Left forelimb (tissue), 1 donor: ENCODE results near the gene SSTR5.

Experiments
- DNase-seq: peaks from one replicate; pipeline ENCODE4 v3.0.0-alpha.2; 2018; ENCODE audit warnings: low spot score

Gene SSTR5

GRCh38 chr16:1106659-1107058, 34.1 kb downstream of the SSTR5 start:
- DNase-seq, result no peak

GRCh38 chr16:1107141-1107540, 34.6 kb downstream of the SSTR5 start:
- no peak for DNase-seq

DNA sequence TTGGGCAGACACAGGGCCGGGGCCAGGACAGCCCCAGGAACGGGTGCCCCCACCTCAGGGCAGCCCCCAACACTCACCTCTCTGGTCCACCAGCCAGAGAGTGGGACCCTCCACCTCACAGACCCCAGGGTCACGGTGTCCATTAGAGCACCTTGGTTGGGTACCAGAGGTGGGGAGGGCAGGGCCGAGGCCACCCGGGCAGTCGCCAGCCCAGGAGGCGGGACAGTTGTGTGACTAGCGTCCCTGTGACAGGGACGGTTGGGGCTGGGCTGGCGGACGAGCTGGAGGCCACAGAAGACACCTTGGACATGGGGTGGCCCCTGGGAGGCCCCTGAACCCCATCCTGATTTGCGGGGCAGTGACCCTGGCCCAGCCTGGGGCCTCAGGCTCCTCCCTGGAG, 35.2 kb downstream of the SSTR5 start:
- DNase-seq, result no peak

DNA sequence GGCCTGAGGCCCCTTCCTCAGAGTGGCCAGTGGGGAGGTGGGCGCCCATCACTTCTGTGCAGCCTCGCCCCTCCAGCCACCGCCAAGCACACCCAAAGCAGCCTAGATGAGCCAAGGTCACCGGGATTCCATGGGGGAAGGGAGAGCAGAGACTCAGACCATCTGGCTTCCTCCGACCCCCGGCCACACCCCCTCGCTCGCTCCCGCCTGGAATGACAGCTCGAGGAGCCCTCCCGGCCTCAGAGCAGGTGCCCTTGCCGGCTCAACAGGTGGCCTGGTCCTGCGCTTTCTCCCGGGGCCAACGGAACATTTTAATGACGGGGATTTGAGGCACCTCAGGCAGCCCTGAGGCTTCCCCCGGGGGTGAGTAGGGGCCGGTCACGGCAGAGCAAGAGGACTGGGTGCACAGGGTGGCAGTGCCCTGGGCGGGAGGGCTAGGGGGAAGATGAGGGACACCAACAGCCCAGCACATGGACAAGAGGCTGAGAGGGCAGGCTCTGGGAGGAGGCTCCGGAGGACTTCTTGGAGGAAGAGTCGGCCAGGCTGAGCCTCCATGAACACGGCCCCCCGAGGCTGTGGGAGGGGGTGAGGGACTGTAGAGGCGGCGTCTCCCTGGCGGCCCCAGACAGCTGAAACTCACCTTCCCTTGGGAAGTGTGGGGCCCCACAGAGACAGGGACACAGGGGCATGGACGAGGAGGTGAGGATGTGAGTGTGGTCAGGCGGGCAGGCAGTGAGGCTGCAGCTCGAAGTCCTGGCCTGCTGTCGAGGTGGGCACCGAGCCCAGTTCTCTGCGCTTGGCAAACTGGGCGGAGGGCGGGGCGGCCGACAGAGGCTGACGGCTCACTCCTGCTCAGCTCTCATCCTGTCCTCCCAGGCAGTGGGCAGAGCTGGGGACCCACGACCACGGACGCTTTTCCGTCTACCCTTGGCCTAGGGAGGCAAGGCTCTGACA, 36.0 kb downstream of the SSTR5 start:
- peak; percentile 77 for DNase-seq

DNA sequence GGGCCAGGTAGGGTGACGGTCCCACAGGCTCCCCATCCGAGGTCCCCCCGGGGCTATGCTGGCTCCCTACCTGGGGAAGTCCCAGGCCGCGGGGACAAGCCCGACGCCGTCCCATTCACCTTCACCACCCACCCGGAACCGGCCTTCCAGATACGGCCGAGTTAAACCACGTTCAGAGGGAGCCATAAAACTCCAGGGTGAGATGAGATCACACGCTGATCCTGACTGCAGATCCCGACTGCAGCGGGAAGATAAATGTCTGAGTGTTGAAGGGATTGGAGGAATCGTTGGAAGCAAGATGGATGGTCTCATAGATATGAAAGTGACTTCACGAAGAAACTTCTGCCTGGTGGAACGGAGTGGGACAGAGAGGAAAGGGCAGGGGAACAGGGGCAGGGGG, 37.1 kb downstream of the SSTR5 start:
- DNase-seq, result no peak

GRCh38 chr16:1112506-1113184, 40.1 kb downstream of the SSTR5 start:
- DNase-seq, result no peak

DNA sequence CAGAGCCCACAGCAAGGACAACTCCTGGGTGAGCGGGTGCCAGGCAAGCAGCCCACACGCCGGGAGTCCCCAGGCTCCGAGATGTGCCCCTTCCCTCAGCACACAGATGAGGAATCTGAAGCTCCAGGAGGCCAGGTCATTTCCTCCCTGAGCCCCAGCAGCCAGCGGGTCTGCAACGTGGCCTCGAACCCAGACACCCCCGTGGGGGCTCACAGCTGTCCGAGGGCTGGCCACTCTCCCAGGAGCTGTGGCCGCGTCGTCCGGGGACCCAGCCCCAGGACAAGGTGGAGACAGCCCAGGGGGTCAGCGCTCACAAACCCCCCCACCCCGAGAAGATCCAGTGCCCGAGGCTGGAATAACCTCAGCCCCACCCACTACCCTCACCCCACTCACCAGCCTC, 40.9 kb downstream of the SSTR5 start:
- DNase-seq, result no peak

DNA sequence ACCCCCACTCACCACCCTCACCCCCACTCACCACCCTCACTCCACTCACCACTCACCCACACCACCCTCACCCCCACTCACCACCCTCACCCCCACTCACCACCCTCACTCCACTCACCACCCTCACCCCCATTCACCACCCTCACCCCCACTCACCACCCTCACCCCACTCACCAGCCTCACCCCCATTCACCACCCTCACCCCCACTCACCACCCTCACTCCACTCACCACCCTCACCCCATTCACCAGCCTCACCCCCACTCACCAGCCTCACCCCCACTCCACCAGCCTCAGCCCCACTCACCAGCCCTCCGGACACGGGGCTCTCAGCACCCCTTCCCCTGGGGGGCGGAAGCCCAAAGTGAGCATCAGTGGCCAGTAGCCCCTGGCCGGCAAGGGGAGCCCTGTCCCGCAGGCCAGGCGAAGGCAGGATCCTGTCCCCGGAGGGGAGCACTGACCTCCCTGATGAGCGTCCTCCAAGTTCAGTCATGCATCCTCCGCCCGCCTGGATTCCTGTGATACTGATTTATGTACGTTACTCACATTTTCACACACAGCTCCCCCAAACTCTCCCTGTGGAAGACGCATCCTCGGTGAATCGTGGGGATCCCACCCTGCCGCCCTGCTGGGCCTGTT, 41.5 kb downstream of the SSTR5 start:
- no peak for DNase-seq

- no peak for DNase-seq
Measured at GRCh38 chr16:1116693-1117077, 44.1 kb downstream of the SSTR5 start.

DNA sequence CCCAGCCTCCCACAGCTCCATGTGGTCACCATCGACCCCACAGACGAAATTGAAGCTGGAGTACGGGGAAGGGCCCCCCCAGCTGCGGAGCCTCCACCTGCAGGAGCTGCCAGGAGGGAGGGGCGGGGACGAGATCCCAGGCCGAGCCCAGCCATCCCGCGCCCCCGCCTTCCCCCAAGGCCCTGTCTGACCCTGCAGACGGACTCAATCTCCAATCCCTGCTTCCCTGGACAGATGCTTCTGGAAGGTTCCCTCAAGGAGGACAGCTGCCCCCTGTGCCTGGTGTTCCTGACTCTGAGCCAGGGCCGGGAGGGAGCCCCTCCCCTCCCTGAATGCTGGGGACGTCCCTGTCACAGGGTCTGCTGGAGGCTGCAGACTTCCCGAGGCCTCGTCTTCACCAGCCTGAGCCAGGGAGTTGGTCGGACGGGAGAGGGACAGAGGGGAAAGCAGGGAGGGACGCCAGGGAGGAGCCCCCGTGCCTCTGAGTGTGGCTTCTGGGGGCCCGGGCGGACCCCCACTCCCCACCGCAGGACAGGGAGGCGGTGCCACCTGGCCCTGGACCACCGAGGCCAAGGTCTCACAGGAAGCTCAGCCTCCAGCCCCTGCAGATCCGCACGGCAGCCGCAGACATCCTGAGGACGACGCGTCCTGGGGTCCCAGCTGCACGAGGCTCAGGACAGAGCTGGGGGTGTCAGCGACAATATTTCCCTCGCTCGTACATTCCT, 44.8 kb downstream of the SSTR5 start:
- DNase-seq, result no peak

DNA sequence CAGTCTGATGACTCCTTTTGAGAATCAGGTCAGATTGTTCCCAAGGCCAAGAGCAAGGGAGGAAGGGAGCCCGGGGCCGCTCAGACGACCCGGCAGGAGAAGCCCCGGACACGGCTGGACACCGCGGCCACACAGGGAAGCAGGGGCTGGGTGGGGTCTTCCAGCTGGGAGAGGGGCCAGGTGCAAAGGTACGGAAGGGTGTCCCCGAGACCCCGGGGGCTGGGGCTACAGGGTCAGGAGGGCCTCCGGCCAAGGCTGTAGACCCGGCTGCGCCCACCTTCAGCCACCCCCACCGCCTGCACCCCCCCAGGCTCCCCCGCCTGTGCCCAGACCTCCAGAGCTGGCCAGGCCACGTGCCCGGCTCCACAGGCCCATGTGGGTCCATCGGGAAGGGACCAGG, 45.4 kb downstream of the SSTR5 start:
- no peak for DNase-seq

DNA sequence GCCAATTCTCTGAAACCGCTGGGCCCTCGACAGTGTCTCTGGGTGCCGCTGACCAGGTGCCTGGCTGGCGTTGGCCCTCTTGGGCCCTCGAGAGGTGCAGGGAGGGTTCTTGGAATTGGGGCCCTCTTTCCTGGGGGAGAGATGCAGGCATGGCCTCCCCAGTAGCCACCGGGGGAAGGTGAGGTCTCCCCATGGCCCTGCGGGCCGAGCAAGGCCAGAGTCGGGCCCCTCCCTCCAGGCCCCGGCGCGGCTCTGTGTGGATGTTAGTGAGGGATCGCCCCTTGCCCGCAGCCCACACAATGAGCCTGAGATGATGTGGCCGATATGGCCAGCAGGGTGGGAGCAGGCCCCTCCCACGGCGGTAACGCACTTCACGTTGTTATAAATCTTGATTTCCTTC, 46.6 kb downstream of the SSTR5 start:
- no peak for DNase-seq

- DNase-seq, result no peak
Measured at GRCh38 chr16:1119766-1120576, 47.4 kb downstream of the SSTR5 start.

DNA sequence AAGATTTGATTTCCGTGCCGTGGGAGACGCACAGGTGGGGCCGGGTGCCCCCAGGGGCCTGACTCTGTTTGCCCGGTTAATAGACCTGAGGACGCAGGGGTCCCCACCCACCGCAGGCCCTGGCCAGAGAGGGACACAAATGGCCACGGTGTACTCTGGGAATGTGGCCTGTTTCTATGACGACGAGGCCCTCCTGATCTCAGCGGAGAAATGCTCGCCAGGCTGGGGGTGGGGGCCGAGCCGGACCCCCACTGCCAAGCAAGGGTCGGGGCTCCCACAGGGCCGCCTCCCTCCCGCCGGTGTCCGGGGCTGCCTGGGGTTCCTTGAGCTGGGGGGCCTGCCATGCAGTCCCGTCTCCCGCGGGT, 48.0 kb downstream of the SSTR5 start:
- no peak for DNase-seq

DNA sequence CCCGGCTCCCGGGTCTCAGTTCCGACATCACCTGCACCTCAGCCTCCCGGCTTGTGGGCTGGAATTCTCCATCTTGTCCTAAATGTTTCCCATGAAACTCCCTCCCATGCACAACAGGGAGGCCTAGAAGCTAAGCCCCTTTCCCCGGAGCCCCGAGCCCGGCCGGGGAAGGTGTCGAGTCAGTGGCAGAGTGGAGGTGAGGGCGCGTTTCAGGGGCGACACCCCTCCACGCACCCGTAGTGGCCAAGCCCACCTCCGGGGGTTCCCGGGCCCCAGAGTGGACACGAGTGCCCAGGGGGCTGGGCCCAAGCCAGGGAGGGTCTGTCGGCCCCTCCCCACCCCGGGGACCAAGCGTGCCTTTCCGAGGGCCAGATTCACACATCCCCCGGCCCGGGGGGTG, 48.5 kb downstream of the SSTR5 start:
- DNase-seq, result no peak

DNA sequence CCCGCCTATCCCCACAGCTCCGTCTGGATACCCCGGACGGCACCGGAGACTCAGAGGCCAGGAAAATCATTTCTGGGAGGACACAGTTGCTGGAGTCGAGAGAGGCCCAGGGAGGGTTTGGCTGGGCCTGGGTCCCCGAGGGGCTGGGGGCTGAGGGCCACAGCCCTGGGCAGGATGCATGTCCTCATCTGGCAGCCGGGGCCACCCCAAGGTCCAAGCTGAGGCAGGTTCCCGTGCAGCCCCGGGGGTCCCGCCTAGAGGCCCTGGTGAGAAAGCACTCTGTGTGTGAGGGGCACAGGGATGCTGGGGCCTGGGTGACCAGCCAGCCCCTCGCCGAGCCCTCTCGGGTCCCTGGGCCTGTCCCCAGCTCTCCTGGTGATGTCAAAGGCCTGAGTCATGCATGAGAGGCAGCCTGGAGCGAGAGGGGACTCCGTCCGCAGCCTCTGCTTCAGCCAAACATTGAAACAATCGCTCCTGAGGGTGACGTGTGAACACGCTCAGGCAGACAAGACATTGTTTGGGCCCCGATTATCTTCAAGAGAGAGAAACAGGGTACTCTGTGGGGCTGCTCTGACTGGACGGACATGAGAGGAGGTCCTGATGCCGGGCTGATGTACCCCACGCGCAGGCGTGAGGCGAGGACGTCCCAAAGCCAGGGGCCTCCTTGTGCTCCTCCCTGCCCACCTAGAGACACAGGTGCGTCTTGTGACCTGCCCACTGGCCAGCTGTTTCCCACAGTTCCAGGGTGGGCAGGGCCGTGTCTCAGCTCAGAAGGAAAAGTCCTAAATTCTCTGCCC, 49.3 kb downstream of the SSTR5 start:
- DNase-seq, result no peak

DNA sequence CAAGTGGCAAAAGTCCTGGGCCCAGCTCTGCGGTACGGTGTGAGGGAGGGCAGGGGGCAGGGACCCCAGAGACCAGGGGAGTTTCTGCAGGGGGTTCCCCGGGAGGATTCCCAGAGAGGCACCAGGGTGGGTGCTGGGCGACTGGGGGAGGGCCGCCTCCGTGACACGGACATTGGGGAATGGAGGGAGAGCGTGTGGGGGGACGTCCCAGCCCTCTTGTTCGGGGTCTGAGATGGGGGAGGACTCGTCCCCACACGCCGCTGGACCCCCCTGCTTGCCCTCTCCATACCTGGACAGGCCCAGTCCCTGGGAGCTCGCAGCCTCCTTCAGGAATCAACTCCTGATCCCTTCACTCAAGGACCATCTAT, 49.8 kb downstream of the SSTR5 start:
- DNase-seq, result no peak

DNA sequence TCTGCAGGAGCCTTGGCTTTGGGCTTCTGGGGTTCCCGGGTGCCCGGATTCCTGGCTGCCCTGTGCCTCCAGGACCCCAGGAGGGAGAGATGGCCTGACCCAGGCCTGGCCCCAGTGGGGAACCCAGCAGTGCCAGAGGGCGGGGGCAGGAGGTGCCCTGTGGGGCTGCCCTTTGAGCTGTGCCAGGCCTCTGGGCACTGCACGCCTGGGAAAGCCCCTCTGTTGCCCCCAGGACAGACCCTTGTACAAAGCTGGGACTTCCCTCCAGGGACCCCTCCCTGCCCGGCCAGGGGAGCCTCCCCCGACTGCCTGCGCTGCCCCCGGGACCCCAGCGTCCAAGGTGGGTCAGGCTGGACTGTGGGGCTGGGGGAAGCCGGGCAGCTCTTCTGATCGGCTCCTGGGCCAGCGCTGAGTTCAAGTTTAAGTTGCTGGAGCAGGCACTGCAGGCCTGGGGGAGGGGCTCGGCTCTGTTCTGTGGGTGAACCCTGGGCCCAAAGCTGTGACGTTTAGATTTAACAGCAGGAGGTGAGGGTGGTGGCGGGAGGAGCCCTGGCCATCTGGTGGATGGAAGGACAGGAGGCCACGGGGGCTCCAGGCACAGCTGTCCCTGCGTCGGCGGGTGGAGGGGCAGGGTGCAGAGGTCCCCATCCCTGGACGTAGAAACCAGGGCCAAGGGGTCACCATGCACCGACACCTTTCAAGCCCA, 51.1 kb downstream of the SSTR5 start:
- no peak for DNase-seq

DNA sequence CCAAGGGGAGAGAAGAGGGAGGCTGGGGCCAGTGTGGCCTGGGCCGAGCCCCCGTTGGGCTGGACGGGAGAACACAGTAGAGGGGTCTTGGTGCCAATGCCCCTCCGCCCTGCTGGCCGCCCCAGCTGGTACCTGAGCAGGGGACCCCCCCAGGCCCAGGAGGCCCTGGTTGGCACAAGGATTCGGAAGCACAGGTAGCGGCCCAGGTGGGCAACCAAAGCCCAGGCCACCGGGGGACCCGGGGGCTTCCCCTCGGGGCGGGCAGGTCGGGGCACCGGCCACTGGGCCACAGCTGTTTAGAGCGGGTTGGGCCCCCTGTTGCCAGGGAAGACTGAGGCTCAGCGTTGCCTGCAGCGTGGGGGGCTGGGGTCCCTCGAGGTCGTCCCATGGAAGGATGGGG, 51.7 kb downstream of the SSTR5 start:
- DNase-seq, result no peak

GRCh38 chr16:1124795-1125194, 52.2 kb downstream of the SSTR5 start:
- no peak for DNase-seq
